C4-2B (cell line): Measurements from ENCODE around the gene MAGEC2.

ENCODE experiments used
- ZFX ChIP-seq: fragments of 450-650 bp; IDR thresholded peaks from 2 replicates; pipeline ENCODE4 v1.6.1; 2017
- TF ChIP-seq, protein P1 (sequence below): fragments of 450-650 bp; conservative IDR thresholded peaks from 2 replicates; pipeline ENCODE4 v1.5.1; 2017; ENCODE audit warnings: mild to moderate bottlenecking

DNA sequence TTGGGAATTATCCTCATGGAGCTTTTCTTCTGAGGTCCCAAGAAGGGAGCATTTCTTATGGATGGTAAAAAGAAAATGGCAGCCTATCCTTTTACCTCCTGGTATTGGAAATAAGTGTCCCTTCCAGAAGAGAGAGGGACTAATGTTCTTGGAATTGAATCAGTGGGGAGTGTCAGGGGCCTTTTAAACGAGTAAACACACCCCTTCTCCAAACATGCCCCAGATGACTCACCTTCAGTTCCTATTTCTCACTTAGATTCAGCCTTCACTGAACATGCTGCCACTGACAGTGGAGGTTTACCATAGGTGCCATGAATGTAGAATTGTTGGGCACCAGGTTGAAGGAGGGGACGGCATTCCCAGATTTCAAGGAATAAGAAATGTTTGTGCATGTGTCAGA lies 19.0 kb downstream of the MAGEC2 start:
- TF ChIP-seq, protein P1, sequence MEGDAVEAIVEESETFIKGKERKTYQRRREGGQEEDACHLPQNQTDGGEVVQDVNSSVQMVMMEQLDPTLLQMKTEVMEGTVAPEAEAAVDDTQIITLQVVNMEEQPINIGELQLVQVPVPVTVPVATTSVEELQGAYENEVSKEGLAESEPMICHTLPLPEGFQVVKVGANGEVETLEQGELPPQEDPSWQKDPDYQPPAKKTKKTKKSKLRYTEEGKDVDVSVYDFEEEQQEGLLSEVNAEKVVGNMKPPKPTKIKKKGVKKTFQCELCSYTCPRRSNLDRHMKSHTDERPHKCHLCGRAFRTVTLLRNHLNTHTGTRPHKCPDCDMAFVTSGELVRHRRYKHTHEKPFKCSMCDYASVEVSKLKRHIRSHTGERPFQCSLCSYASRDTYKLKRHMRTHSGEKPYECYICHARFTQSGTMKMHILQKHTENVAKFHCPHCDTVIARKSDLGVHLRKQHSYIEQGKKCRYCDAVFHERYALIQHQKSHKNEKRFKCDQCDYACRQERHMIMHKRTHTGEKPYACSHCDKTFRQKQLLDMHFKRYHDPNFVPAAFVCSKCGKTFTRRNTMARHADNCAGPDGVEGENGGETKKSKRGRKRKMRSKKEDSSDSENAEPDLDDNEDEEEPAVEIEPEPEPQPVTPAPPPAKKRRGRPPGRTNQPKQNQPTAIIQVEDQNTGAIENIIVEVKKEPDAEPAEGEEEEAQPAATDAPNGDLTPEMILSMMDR = no peak
- no peak for TF ChIP-seq ZFX
